VCaP (cell line): ENCODE results near the gene PRR23B.
"Not testable (repeated sequence)": the region's sequence is repeated elsewhere in the genome, so short reads cannot be mapped to it uniquely, and the experiment has no call there.

Source experiments
- H3K27ac ChIP-seq: fragments of 450-650 bp; 2 replicates; pipeline ENCODE4 v1.5.1; 2017
- CTCF ChIP-seq: fragments of 450-650 bp; conservative IDR thresholded peaks from 2 replicates; pipeline ENCODE4 v1.5.1; 2017; ENCODE audit warnings: mild to moderate bottlenecking, moderate library complexity

Gene PRR23B

GRCh38 chr3:139032326-139033002 is 11.7 kb upstream of the PRR23B start:
- no peak overlapping the region for H3K27ac ChIP-seq
- TF ChIP-seq CTCF, result no peak

DNA sequence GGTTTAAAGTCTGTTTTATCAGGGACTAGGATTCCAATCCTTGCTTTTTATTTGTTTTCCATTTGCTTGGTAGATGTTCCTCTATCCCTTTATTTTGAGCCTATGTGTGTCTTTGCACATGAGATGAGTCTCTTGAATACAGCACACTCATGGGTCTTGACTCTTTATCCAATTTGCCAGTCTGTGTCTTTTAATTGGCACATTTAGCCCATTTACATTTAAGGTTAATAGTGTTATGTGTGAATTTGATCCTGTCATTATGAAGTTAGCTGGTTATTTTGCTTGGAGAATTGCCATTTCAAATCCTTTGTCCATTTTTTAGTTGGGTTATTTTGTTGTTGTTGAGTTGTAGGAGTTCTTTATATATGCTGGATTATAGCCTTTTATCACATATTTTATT is 9.8 kb upstream of the PRR23B start:
- H3K27ac ChIP-seq, result not testable (repeated sequence)

DNA sequence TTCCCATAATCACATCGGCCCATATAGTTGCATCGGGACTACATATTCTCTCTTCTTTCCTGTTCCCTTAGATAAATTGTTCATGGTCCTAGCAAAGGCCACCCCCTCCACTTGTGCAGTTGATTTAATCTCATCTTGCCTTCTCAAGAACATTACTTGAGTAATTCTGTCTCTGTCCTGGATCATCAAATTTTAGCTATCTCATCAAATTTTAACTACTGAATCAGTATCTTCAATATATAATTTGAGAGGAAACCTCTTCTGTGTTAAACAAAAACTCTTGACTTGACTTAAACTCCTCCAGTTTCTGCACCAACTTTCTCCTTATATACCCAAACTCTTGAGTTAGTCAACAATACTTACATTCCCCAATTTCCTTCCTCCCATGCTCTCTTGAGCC is 4.2 kb upstream of the PRR23B start:
- H3K27ac ChIP-seq, result no peak overlapping the region
- no peak for TF ChIP-seq CTCF

DNA sequence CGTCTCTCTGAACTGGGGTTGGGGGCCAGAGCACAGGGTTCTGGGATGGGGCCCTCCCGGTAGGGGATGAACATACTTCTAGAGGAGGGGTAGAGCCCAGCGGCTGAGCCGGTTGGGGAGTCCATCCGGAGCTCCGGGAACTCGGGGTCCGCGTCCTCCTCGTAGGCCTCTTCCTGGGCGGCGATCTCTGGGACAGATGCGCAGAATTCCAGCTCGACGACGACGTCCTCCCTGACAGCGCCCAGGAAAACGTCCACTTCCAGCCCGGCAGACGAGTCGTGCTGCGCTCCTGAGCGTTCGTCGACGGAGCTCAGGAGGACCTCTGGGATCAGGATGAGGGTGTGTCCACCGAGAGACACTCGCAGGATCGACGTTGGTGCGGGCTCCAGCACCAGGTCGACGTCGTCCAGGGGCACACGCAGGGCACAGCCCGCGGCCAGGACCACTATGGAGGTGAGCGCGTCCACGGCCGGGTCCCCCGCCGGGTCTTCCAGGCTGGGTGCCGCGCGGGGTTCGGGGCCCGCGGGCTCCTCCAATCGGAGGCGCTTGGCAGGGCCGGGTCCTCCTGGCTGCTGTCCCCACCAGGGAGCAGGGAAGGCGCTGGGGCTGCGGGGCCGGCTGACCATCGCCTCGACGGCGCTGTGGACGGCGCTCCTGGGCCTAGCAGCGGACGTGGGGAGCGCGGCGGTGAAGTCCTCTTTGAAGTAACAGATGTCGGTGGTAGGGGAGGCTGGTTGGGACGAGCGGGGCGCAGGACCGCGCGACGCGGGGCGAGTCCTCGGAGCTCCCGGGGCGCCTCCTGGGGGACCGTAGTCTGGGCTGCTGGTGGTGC is 474 bp downstream of the PRR23B start:
- no peak overlapping the region for H3K27ac ChIP-seq
- TF ChIP-seq CTCF, result no peak

- no peak for TF ChIP-seq CTCF
- H3K27ac ChIP-seq, result no peak overlapping the region
Observed at GRCh38 chr3:139016430-139017048, 4.2 kb downstream of the PRR23B start.

- TF ChIP-seq CTCF, result no peak
- no peak within 1 kb of the TSS for H3K27ac ChIP-seq
Observed at GRCh38 chr3:139006051-139006716, 14.5 kb downstream of the PRR23B start, which contains the start of gene PRR23A. Gene PRR23A, minus strand, starts transcription at chr3:139006268. Its CDS starts 0 bp downstream, at chr3:139006268.

DNA sequence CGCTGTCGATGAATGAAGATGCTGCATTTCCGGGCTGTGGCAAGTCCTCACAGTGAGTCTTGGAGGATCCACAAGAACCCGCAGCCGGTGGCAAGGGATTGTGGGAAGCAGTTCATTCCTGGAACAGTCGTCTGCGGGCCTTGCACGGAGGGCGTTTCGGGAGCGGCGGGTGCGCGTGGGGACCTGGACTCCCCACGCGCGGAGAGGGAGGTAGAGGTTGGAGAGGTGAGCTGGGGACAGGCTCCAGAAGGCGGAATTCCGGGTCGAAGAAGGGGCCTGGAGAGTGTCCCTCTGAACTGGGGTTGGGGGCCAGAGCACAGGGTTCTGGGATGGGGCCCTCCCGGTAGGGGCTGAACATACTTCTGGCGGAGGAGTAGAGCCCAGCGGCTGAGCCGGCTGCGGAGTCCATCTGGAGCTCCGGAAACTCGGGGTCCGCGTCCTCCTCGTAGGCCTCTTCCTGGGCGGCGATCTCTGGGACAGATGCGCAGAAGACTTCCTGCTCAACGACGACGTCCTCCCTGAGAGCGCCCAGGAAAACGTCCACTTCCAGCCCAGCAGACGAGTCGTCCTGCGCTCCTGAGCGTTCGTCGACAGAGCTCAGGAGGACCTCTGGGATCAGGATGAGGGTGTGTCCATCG is 15.3 kb downstream of the PRR23B start:
- no peak for TF ChIP-seq CTCF
- H3K27ac ChIP-seq, result no peak overlapping the region
